ENCODE results near the gene SPOP.
A peak's percentile ranks its signal among the peaks of the same experiment; 100 is the strongest.
"Not testable (repeated sequence)": the region's sequence is repeated elsewhere in the genome, so short reads cannot be mapped to it uniquely, and the experiment has no call there.

Gene SPOP

DNA sequence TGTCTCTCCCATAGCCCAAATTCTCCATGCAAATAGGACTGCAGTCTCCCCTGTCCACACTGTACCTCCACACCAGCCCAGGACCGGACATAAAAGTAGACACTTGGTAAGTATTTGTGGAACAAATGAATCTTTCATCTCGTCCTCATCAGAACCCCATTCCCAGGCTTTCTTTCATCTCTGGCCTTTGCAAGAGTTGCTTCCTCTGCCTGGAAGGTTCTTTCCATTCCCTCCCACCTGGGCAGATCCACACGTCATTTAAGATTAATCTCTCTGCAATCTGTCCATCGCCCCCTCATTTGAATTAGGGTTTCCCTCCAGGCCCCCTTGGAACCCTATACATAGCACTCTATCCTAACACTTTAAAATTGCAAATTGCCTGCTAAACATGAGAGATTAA is 106.1 kb downstream of the SPOP start:
- no peak for DNase-seq (ENCODE audit: low read depth)

DNA sequence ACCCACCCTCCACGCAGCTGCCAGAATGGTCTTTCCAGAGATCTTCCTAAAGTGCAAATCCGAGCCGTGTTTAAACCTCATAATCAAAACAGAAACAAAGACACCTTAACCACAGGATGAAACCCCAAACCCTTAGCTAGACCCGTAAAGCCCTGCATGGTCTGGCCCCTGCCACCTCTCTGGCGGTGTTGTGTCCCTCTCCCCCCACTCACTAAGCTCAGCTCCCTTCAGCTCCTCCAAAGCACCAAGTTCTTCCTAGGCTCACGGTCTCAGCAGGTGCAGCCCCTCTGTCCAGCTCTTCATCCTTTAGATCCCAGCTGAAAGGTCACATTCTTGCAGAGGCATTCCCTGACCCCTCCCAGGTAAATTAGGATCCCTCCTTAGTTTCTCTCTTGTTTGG is 106.6 kb downstream of the SPOP start:
- DNase-seq (ENCODE audit: low read depth), result no peak

DNA sequence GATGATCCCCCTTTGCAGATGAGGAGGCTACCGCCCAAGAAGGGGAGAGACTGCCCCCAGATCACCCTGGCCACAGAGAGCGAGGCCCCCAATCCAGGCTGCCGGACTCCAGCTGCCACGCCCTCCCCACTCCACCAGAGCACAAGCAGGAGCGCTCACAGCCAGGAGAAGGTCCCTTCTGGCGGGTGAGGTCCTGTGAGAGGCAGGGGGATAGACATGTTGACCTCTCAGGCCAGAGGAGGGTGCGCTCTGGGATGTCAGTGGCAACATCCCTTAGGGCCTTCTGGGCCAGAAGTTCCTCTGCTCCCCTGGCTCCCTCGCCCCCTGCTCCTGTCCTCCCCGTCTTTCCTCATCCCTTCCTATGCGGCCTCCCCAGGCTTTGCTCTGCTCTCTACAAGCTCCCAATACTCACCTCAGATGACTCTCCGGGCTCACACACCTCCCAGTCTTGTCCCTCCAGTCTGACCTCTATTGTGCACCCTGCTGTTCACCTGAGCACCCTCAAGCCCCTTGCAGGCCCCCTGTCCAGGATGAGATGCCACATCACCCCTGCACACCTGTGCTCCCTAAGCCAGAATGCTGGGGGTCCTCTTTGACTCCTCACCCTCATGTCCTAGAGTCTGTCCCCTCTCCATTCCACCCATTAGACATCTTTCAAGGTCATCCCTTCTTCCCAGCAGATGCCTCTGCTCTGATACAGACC is 107.2 kb downstream of the SPOP start:
- DNase-seq (ENCODE audit: low read depth), result no peak

DNA sequence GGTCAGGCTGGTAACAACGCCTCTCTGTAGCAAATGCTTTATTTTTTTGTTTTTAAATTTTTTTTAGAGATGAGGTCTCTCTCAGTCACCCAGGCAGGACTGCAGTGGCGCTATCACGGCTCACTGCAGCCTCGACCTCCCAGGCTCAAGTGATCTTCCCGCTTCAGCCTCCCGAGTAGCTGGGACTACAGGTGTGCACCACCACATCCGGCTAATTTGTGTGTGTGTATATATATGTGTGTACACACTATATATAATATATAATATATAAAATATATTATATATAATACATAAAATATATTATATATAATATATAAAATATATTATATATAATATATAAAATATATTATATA is 109.2 kb downstream of the SPOP start:
- not testable (repeated sequence) for DNase-seq (ENCODE audit: low read depth)

DNA sequence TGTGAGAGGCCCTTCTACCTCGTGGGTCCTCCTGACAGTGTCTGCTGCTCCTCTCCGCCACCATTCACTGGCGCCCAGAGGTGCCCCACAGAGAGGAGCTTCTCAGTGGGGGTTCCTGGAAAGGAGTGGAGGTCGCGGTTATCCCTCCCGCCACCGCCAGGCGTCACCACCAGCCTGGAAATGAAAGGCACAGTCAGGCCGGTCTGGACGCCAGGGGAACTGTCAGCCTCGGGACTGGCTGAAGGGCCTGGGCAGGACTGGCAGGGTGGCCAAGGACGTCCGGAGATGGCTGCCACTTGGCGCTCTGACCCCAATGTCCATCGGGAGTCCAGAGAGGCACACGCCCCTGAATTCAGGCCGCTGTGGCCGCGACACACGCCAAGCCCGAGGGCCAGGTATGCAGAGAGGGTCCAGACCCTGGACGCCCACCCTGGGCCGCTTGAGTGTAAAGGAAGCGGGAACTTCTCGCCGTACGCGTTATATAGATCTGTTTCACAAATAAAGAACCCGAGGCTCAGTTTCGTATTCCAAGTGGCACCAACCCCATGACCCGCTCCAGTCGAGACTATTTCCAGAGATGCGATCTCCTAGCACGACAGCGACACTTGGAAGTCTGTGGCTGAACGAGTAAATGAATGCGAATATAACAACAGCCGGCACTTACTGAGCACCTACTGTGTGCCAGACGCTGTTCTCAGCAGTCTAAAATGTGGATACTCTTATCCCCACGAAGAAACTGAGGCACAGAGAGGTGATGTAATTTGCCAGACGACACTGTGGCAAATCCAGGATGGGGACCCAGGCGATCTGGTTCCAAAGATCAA is 109.8 kb downstream of the SPOP start:
- peak; percentile 58 for DNase-seq (ENCODE audit: low read depth)

DNA sequence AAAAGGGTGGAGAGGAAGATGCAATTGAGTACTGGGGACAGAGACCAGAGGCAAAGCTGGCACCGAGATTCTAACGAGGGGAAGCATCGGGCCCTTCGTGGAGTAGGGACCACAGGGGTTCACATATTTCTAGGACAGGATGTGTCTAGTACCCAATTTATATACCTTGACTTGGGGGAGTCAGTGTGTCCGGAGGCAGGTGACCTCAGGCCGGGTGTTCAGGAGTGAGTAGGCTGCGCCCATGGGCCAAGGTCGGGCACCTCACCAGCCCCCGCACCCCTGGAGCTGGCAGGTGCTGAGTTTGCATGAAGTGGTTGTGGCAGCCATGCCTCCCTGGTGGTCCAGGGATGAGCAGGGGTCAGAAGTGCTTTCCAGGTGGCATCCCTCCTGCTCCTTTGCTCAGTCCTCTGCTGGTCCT is 110.8 kb downstream of the SPOP start:
- DNase-seq (ENCODE audit: low read depth), result no peak

DNA sequence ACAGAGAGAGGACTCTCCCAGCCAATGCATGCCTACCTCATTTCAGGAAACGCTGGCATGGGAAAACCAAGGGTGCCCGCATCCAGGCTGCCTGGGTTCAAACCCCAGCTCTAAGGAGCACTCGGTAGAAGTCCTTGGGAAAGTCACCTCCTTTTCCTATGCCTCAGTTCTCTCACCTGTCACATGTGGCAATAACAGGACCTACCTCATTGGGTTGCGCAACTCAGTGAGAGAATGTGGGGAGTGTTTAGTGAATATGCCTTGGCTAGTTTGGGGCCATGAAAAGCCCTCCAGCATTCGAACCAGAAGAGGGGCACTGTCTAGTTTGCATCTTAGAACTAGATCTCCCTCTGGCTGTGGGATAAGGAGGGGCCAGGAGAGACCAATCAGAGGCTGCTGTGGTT is 111.2 kb downstream of the SPOP start:
- no peak for DNase-seq (ENCODE audit: low read depth)

DNA sequence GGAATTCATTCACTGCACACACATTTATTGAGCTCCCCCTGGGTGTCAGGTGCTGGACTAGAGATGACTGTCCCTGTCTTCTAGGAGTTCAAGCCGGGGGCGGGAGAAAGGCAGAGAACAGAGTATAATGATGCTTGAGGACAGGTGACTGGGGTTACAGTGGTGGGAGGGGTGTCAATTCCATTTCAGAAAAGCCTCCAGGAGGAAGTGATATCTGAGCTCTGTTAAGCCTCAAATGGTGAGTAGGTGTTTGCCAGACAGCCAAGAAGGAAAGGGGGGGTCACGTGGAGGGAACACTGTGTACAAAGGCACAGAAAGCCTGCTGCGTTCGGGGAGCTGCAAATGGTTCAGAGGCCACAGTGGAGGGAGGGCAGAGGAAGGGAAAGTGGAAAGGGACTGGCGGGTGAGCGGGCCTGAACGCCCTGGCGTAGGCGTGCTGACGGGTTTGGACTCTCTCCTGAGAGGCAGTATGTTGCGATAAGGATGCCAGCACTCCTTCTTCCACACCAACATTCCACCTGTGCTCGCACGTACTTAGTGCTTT is 111.9 kb downstream of the SPOP start:
- DNase-seq (ENCODE audit: low read depth), result no peak

DNA sequence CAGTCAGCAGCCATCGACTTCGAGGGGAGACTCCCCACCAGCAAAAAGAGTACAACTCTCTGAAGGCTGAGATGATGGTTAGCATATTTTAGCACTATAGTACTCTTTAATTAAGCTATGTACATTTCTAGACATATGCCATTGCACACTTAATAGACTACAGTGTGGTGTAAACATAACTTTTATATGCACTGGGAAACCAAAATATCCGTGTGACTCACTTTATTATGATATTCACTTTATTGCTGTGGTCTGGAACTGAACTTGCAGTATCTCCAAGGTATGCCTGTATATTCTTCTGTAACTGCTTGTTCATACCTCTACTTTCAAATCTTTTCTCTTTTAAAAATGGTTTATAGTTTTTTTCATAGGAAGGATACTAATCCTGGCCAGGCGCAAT is 113.3 kb downstream of the SPOP start:
- no peak for DNase-seq (ENCODE audit: low read depth)

DNA sequence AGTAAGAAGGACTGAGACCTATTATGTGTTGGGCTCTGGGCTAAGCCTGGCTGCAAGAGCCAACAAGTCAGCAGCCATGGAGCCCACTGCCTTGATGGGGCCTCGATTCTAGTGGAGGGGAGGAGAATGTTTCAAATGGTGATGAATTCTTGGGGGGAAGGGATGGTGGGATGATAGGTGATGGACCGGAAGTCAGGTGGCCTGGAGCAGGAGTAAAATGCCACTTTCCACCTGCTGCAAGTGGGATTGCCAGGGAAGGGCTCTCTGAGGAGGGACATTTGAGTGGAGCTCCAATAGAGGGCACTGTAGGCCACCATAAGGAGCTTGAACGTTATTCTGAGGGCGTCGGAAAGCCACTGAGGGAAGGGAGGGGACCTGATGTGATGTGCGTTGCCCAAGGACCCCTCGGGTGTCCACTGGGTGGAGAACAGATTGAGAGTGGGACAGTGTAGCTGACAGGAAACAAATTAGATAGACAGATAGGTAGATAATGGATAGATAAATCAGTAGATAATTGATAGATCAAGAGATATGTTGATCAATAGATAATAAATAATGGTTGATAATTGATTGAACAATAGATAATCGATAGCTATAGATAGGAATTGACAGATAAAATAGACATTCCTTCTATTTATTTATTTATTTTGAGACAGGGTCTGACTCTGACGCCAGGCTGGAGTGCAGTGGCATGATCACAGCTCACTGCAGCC is 120.4 kb downstream of the SPOP start:
- peak; percentile 43 for DNase-seq (ENCODE audit: low read depth)

DNA sequence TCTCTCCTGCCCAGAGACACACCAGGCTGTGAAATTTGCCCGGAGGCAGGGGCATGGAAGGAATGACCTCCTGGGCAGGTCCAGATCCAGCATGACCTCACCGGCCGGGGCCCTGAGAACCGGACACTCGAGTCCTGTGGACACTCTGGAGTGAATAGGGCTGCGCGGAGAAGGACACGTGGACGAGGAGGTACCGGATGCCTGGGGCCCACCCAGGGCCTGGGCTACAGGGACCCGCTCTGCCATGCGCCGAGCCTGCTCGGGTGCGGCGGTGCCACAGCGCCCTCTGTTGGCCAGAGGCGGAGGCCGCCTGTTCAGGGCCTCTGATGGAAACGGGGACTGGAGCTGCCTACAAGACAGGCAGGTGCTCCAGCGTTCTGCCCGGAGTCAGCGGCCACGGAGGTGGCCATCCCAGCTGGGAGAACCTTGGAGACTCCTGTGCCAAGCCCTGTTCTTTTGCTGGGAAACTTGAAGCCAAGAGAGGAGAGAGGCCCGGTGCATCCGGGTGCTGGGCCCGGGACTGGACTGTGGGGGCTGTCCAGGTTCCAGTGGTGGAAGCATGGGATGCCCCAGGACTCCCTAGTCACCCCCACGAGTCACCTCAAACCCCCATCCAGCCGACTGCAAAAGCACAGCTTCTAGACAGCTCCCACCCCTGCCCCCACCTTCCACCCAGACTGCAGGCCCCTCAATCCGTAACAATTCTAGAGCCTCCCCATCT is 121.5 kb downstream of the SPOP start:
- DNase-seq (ENCODE audit: low read depth), result peak; percentile 72

DNA sequence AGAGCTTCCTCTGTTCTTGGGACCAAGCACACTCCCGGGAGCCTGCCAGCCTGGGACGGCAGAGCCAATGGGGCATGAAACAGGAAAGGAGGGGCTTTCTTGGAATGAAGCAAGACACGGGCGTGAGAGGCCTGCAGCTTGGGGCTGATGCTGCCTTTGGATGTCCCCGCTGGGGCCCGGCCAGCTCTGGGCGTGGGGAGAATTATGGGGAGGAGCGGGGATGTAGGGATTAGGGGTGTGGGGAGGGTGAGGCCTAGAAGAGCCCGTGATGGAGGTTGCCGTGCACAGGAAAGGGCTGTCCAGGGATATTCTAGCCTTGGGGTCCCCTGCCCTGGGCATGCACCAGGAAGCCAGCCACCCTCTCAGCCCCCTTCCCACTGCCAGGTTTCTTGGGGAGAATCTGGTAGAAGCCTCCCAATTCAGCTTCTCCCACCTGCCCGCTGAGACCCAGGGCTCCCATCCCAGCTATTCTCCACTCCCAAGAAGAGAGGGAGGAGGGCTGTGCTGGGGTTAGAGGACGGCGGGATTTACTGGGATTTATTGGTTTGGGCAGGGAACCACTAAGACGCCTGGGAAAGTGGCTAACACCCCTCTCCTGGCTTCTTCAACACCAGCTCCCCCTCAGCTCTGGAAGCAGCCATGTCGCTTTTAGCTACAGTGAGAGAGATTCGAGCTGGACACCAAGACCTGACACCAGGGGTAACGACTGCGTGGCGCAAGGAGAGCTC is 122.2 kb downstream of the SPOP start:
- no peak for DNase-seq (ENCODE audit: low read depth)

DNA sequence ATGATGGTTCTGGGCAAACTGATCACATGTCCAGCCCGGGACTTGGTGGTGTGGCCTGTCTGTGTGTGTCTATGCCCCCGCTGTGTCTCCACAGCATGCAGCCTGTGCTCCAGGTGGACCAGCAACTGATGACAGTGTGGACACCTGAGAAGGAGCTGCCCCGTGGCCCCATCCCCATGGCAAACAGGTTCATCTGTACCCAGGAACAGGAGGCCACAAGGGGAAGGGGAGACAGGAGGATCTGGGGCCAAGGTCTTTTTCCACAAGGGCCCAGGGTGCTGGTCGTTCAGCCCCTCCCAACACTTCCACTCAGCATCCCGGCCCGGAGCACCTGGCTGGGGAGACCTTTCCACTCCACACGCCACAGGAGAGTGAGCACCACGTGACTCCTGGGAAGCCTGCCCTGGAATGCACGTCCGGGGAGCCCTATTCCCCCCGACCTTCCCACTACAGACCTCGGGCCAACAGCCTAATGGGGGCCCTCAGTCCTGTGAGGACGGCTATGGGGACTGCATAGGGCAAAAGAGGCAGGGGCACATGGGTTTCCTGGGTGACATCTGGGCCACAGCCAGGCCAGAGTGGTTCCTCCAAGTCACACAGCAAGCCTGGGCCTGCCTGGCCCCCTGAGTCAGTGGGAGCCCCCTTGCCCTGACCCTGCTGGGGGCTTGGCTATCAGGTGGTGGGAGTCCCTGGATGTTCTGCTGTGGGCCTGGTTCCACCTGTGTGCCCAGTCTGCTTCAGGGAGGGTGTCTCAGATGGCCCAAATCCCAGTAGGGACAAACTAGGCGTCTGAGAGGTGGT is 123.0 kb downstream of the SPOP start:
- no peak for DNase-seq (ENCODE audit: low read depth)

DNA sequence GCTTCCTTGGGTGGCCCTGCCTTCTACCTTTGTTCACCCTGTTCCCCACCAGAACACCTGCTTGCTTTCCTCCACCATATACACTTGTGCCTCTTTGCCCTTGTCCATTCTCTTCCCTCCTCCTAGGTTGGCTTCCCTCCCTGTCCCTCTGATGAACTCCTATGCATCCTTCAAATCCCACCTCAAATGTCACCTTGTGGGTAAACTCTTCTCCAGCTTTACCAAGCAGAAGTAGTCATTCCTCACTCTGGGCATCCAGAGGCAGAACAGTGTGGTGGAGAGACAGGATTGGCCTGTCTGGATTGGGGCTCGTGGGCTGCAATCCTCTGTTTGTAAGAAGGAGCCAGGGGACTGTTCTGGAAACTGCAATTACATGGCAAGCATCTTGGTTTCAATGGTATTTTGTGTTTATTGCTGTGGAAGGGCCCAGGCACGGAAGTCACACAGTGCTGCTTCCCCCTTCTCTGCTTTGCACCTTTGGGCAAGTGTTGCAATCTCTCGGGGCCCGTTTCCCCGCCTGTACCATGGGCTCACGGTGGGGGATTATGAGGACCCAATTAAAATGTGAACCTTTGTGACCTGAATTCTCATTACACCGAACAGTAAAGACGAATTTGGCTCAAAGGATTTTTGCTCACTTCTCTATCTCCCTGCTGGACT is 124.1 kb downstream of the SPOP start:
- no peak for DNase-seq (ENCODE audit: low read depth)

DNA sequence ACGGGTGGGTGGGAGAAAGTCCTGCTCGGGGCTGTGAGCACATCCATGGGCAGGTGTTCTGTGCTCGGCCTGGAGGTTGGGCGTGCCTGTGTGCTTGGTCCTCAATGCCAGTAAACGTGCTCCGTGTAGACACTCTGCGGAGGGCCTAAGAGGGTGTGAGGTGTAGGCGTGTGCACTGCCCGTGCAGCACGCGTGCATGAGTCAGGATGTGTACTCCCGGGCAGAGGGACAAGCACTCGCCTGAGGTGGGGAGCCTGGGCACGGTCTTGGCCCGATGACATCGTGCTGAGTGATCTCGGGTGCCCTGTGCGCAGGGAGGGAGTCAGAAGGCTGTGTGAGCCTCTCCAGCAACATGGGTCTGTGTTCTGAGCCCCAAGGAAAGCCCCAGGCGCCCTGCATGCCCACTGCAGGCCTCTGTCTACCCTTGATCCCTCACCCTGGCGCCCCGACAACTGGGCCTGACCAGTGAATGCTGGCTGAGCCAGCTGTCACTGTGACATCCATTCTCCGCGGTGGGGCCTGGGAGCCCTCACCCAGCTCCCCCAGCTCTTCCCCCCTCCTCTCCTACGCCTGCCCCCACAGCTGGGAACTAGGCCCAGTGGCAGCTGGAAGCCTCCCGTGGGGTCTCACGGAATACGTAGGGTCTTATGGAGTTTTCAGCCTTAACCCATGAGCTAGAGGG is 125.7 kb downstream of the SPOP start:
- no peak for DNase-seq (ENCODE audit: low read depth)

DNA sequence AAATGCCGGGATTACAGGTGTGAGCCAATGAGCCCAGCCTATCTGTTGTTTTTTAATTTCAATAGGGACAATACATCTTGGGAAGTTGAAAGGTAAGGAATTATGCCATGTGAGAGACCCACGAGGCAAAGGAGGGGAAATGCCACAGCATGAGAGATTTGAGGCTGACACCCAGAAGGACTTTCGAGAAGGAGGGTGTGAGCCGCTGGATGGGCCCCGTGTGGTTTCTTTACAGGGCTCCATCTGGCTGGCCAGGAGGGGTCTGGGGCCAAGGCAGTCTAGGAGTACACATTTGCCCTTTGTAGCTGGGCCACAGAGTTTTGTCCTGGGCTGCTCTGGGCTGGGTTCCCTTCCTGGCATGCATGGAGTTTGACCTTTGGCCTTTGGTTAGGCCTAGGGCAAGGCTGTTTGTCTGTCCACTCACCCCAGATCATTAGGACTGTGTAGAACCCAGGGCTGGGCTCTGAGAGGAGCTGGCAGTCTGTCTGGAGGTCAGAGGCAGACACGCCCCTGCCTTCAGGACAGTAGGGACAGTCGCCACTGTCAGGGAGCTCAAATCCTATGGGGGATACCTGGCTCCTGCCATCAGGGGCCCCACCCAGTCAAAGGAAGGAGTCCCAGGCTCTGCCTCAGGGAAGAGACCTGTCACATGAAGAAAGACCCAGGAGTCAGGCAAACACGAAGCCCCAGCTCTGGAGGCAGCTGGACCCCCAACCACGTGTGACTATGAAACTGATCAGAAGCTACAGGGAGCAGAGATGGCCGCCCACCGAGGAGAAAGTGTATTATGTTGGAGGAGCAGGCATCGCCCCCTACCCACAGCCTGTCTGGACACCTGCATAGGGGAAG is 126.5 kb downstream of the SPOP start:
- no peak for DNase-seq (ENCODE audit: low read depth)

DNA sequence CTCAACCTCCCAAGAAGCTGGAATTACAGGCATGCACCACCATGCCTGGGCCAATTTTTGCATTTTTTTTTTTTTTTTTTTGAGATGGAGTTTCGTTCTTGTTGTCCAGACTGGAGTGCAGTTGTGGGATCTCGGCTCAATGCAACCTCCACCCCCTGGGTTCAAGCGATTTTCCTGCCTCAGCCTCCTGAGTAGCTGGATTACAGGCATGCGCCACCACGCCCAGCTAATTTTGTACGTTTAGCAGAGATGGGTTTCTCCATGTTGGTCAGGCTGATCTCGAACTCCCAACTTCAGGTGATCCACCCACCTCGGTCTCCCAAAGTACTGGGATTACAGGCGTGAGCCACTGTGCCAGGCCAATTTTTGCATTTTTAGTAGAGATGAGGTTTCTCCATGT is 127.1 kb downstream of the SPOP start:
- not testable (repeated sequence) for DNase-seq (ENCODE audit: low read depth)
